DMS 273 (cell line): Measurements from ENCODE around the gene CDH4.

ENCODE experiments used
- DNase-seq: peaks from one replicate; lab custom pipeline; 2025; ENCODE audit not compliant: unreplicated experiment; lab: John Stamatoyannopoulos, UW

CDH4 gene

DNA sequence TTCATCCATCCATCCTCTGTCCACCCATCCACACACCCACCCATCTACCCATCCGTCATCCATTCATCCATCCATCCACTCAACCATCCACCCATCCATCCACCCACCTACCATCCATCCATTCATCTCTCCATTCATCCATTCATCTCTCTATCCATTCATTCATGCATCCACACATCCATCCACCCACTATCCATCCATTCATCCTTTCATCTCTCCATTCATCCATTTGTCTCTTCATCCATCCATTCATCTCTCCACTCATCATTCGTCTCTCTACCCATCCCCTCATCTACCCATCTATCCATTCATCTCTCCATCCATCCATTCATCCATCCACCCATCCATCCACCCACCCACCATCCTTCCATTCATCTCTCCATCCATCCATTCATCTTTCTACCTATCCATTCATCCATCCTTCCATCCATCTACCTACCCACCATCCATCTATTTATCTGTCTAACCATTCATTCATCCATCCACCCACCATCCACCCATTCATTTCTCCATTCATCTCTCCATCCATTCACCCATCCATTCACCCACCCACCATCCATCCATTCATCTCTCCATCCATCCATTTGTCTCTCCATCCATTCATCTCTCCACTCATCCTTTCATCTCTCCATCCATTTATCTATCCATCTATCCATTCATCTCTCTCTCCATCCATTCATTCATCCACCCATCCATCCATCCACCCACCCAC is 538.2 kb downstream of the CDH4 start:
- DNase-seq: no peak

DNA sequence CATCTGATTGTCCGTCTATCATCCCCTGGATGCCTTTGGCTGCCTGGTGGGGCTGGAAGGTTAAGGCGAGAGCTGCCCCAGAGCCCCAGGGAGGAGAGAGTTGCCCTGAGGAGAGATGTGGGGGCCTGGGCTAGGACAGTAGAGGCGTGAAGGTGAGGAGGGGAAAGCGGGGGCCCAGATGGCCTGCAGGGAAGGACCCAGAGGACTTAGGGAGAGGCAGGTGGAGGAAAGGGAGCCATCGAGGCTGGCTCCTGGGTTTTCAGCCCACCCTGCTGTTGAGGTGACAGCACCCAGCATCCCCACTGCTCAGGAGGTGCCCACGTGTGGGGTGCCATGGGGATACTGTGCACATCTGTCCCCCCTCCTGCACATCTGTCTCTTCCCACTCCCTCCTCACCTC is 539.9 kb downstream of the CDH4 start:
- DNase-seq: no peak

DNA sequence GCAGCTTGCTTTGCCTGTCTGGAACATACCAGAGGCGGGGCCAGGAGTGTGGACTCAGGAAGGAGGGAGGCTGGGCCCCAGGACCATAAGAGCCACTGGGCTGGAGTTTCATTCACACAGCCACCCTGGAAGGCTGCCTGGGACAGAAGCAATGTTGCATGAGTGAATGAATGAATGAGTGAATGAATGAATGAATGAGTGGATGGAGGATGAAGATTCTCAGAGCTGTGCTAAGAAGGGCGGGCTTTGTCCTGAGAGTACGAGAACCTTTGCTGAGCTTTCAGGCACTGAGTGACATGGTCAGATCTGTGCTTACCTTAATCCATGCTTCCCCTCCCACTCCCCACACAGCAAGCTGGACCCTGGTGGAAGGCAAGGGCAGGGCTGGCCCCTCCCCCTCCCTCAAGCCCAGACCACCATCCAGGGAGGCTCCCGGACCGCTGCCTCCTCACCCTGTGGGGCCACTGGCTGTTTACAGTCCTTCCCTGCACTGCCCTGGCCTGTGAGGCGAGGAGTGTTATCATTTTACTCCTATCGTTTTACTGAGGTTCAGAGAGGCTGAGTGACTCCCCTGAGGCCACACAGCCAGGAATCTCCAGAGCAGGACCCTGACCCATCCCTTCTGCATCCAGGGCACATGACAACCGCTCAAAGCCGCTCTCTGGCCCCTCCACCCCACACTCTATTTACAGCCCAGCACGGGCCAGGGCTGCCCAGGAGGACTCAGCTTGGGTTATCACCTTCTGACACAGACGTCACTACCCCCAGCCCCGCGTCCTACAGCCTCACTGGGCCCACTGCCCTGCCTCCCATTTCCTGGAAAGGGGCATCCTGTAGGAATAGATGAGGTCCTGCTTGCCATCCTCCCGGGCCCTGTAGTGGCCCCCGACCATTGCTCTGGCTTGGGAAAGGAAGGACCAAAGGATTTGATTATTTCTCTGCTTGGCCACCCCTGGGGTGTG is 543.9 kb downstream of the CDH4 start:
- DNase-seq: no peak

DNA sequence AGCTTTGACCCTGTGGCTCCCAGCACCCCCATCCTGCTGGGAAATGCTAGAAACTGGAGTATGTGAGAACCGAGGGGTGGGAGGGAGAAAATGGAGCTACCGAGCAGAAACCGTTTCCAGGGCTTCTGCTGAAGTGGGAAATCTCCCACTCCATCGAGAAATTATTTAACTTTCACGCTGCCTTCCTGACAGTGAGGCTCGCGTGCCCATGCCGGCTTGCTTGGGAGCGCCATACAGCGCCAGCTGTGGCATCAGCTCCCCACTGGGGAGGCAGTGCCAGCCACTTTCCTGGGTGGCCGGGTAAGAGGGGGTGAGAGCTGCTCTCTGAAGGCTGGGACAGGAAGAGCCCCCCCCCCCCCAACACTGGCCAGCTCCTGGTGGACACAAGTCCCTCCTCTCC is 544.7 kb downstream of the CDH4 start:
- DNase-seq: no peak

DNA sequence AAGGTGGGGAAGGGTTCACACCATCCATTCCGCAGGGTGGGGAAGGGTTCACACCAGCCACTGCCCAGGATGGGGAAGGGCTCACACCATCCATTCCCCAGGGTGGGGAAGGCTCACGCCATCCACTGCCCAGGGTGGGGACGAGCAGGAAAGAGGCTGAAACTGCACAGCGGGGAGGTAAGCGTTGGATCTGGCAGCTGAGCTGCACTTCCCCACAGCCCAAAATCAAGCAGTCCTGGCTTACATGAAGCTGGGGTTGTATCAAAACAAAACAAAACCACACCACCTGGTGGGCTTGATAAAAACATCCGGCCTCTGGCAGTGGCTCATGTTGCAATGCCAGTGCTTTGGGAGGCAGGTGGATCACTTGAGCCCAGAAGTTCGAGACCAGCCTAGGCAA is 545.1 kb downstream of the CDH4 start:
- DNase-seq: peak; percentile 49

DNA sequence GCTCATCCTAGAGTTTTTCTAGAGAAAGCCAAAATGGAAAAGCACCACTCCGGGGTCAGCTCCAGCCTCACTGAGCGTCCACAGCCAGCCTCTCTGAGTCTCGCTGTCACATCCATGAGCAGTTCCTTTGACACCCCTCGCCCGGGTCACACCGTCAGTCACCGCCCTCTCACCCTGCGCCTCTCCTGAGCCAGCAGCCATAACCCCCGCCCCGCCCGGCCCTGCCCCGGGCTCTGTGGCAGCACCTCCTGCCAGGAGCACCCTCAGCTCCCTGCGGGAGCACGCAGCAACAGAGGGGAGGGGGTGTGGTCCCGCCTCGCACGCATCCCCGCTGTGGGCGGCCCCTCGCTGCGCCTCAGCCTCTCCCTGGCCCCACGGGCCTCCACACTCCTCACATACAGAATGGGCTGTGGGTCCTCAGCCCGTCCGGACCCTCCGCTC is 545.9 kb downstream of the CDH4 start:
- DNase-seq: no peak

DNA sequence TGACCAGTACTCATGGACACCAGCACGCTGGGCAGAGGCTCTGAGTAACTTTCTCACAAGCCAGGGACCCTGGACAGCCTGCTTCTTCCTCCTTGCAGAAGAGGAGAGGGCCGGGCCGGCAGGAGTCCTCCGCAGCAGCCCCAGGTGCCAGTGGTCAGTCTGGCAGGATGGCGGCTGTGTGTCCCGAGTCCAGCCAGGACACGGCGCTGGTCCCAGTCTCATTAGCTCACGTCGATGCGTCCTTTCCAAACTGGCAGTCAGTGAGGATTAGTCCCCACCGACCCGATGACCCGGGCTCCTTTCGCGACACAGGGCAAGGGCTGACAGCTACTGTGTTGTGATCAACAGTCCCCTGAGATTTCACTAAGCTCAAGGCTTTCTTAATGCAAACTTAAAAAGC is 546.6 kb downstream of the CDH4 start:
- no peak for DNase-seq

DNA sequence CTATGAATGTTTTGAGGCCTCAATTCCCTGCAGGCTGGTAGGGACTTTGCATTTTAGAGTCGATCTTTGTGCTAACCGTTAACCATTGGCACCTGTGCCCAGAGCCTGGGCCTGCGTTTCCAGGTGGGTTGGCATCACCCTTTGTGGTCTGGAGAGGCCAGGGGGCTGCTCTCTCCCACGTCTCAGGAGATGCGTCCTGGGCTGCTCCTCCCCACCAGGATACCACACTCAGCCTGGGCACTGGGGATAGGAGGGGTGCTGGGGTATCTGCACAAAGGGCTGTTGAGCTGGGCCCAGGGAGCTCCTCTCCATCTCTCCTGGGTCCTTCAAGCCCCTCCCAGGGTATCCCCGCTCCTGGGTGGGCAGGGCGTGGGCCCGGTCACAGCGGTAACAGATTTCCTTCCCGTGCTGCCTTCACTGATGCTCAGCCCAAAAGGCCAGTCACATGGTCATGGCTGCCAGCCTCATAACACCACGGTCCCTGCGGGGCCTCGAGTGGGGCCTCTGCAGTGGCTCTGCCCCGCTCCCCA is 547.4 kb downstream of the CDH4 start:
- no peak for DNase-seq

DNA sequence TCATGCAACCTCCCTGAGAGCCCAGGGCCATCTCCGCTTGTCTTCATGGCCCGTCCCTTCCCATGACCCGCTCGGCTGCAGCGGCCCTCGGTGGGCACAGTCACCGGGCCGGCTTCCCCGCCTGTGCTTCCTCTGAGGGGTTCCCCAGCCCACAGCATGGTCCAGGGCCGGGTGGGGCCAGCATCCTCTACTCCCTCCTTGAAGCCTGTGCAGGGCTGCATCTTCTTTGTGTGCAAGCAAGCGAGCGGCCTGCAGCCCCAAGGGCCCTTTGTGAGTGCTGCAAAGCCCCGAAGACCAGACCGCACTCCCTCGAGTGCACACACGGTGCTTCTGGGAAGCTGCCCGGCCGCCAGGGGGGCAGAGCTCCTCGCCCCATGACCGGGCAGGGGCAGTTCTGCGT is 547.9 kb downstream of the CDH4 start:
- no peak for DNase-seq

DNA sequence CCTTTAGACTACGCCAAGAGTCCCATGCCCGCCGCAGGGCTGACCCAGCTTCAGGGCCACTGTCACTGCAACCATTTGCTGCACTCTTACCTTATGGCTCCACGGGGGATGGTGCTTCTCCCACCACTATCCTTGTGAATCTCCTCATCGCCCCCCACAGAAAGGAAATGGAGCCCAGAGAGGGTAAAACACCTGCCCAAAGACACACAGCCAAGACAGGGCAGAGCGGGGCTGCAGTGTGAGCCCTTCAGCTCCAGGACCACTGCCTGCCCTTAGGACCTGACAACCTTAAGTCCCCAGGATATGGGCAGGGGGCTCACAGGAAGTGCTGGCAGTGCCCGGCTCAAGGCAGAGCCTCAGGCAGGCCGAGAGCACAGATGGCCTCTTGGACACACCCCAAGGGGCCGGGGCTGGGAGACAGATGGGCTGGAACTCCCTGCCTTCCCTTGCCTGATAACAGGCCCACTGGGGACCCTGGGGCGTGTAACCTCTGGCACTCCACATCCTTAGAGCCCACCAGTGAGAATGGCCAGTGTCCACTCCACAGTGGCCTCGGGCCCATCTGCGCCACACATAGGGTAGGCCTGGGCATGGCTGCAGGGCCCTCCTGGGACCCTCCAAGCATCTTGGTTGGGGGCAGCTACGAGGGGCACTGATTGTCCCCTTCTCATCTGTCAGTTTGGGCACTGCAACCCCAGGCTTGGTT is 548.5 kb downstream of the CDH4 start:
- peak; percentile 33 for DNase-seq

DNA sequence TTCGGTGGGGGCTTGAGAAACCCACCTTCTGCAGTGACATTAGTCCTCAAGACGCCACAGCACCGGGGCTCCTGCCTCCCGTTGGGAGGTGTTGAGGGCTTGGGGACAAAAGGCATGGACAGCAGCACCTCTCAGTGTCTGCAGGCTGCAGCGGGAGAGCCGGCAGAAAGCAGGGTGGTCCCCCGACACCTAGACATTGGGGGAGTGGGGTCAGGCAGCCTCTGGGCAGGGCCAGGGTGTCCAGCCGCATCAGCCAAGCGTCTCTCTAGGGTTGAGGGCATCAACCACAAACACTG is 549.0 kb downstream of the CDH4 start:
- DNase-seq: no peak

DNA sequence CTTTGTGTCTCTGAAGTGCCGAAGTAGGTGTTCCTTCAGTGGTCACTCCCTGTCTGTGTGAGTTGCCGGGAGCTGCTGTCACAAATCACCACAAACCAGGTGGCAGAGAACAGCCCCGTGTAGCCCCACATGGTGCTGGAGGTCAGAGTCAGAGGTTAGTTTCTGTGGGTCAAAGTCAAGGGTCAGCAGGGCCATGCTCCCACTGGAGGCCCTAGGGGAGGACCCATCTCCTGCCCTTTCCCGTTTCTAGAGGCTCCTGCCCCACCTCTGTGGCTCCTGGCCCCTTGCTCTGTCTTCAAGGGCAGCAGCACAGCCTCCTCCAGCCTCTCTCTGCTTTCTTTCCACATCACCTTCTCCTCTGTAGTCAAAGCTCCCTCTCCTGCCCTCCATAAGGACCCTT is 549.4 kb downstream of the CDH4 start:
- no peak for DNase-seq

DNA sequence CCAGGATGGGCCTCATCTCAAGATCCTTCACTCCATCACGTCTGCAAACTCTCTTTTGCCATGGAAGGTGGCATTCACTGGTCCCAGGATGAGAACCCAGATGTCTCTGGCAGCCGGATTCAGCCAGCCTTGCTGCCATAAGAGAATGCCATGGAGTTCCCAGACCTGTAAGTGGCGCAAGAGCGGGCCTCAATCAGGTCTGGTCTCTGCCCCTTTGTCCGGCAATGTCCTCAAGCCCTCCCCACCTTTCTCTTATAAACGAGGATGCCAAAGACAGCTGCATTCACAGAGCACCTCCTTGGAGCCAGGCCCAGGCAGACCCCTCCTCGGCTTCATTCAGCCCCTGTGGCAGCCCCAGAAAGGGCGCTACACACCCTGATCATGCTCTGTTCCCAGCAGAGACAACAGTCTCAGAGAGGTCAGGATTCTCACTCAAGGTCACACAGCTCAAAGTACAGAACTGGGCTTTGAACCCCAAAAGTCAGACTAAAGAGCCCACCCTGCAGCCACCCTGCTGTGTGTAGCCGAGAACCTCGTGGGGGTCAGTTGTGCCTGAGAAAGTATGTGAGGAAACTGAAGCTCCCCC is 549.9 kb downstream of the CDH4 start:
- no peak for DNase-seq

DNA sequence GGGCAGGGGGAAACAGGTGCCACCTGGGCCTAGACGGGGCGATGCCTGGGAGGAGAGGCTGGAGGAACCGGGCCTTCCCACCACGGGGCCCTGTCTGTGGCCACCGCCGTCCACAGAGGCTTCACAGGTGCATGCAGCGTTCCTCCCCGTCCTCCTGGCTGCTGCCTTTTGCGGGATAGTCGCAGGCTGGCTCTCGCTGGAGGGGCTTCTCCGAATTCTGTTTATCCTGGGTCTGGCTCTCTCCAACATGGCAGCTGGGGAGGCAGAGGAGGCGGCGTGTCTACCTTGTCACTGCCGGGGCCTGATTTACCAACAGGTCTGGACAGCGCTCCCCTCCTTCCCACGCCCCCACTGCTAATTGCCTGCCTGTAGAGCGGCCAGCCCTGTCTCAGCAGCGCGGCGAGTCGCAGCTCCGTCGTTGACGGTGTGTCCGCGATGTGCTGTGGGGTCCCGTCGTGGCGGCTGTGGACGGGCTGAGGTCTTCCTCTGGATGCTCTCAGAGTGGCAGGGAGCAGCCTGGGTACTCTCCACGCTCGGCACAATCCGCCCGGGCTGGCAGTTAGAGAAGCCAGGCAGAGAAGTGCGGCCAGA is 550.8 kb downstream of the CDH4 start:
- DNase-seq: no peak

DNA sequence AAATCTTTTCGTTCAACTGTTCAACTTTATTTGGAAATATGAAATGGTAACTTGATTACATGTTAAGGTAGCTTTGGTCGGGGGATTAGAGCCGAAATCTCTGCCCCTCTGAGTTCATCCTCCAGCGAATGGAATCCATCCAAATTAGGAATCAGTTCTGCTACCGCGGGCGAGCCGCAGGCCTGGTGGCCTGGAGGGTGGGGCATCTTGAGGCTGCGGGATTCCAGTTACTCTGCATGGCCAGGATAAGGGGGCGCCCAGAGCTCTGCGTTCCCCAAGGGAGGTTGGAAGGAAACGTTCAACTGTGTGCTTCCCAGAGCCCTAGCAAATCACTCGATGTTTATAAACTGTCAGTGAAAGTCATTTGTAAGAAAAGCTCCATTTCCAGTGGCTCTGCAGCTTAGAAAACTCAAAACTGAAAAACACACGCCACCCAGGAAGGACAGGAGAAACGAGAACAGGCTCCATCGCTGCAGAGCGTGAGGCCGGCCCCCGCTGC is 551.4 kb downstream of the CDH4 start:
- DNase-seq: no peak

DNA sequence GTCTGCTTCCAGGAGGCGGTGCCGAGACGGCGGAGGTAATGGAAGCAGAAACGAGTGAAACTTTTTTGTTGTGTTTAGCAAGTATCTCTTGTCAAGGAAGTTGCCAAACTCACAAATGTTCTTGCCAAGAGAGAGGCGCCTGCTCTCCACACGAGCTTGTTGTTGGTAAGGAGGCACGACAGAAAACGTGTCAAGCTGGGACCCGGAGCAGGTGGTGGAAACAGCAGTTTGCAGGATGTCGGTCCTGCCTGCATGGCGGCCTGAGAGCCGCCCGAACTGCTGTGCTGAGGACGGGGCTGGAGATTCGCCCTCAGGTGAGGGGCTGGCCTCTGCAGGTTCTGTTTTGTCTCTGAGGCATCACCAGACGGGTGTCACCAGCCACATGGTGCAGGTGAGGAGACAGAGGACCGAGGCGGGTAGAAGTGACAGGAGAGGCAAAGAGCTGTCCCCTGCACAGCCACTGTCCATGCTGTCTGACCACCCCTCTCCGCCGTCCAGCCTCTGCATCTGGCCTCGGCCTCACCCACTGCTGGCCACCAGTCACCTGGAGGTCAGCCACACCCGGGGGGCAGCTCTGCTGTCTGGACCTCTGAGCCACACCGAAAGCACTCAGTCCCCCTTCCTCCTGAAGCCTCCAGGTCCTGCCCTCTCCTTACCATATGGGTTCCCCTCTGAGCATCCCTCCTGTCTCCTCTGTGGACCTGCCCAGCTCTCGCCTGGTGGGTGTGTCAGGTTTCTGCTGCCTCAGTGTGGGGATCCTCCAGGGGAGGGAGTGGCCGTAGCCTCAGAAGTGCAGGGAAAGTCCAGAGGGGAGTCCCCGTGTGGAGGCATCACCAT is 552.1 kb downstream of the CDH4 start:
- DNase-seq: peak; percentile 37

DNA sequence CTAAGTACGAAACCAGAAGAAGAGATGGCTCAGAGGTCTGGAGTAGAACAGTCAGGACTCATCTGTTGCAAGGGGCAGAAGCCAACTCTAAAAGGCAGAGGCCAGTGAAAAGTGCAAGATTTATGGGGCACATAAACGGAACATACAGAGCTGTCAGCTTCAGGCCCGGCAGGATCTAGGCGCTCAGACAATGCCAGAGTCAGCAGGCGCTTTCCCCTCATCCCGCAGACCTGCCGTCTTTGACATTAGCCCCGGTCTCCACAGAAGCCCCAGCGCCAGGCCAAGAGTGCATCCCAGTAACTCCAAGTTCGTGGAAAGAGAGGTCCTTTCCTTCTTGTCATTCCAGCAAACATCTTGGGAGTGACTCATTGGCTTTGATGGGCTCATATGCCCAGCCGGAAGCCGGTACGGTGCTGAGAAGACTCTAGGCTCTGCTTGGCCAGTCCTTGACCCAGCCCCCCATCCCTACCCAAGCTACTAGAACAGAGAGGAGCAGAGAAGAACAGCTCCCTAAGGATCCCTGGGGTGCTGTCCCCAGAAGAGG is 552.8 kb downstream of the CDH4 start:
- no peak for DNase-seq

DNA sequence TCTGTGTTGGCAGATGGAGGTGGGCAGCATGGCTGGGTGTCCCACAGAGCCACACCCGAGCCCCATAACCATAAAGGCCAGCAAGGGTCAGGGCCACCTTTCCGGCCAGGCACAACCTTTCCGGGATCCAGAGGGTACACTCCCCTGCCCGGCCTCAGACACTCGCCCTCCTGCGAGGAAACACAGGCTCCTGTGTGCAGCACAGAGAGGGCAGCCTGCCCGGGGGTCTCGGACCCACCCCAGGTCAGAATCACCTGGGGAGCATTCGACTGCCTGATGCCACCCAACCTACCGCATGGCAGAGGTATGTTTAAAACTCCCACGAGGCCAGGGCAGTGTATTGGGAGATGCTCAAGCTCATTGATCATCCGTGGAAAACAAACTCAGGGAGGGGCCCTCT is 553.3 kb downstream of the CDH4 start:
- no peak for DNase-seq

DNA sequence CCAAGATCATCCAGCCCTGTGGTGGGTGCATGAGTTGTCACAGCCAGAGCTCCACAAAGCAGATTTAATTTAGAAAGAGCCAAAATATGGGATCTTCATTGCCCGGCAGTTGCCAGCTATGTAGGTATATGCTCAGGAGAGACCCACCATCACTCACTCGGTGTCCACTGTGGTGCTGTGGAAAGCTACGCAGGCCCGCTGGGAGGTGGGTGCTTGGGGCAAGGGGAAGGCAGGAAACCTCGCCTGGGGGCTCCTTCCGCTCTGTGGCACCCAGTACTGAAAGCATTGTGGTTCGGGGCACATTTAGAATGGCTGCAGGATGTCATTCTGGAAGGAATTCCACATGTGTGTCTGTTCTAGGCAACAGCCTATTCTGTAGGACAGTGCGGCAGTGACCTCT is 553.7 kb downstream of the CDH4 start:
- DNase-seq: no peak

DNA sequence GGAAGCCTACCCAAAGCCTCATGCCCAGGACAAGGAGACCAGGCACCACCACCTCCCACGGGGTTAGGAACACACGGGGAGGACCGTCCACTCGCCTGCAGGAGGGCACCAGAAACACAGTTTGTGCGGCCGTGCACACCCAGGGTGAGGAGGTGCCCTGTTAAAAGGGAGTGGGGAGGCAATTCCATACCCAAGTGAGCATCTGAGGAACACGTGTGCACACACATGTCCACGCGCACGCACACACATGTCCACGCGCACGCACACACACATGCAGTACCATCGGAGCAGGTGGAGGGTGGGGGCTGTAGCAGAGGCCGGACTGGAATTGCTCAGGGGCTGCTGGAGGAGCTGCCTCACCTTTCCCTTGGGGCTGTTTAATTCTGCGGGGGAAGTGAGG is 554.3 kb downstream of the CDH4 start:
- no peak for DNase-seq
